ENCODE results near the gene VWA2. TPM values are rescaled to one million over a fixed set of nuclear protein-coding genes. Genes with fewer than 3 reads are reported as not detected.
"Not testable (repeated sequence)": the region's sequence is repeated elsewhere in the genome, so short reads cannot be mapped to it uniquely, and the experiment has no call there.

VWA2 gene
- total RNA-seq, 1 donor from 2014 or later = not detected

DNA sequence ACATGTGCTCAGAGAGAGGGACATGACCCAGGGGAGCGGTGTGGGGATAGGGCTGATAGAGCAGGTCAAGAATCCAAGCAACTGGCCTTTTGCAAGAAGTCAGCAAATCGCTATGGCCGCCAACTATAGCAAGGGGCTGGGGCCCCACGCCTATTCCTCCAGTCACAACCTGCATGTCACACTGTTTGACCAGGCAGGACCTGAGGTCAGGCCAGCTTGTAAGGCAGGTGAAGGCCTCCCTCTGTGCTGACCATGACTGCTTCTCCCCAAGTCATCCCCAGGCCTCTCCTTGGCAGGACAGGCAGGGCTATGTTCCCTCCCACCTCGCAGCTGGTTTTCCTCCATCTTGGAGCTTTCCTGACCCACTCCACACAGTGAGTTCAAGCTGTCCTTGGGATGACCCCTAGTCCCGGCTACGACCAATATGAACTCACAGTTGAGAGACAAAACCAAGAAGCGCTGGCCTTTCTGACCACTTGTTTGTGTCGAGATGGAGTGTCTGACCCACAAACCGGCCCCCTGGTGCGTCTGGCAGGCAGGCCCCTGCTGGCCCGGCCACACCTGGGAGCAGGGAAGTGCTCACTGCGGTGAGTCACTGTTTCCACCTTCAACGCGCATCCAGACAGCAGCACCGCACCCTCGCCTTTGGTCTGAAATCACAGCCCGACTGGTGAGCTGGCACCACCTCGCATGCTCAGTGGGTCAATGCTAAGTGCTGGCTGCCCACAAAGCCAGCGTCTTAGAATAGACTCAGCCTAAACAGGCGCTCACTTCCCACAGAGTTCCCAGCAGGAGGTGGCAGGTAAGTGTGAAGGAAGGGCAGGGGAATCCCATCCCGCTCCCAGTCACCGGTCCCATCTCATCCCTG, 81.4 kb downstream of the VWA2 start:
- no peak for DNase-seq

DNA sequence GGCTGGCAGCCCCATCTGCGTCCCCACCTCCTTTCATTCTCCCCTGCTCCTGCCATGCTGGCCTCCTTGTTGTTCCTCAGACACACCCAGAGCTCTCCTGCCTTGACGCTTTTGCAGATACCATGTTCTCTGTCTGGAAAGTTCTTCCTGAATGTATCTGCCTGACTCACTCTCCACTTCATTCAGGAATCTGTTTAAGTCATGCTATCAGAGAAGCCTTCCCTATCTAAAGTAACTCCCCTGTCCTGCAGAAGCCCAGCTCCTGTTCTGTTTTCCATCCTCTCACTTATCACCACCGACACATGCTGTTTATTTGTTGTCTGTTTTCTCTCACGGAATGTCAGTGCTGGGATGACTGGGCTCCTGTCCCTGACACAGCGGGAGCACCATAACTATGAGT, 83.3 kb downstream of the VWA2 start:
- no peak for DNase-seq

DNA sequence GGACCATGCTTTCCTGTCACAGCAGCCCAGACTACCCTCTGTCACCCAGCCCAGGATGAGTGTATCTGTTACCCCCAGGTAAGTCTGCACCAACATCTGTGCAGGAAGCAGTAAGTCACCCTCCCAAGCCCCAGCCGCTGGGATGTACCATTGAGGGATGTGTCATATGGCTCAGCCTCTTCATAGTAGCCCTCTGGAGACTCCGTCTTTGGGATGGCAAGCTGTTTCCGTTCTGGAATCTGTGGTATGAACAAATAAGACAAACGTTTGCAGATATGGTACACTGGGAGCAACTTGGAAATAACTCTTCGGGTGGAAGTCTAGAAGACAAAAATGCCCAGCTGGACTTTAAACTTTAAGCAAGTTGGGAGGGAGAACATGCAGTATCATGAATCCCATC, 84.0 kb downstream of the VWA2 start:
- DNase-seq = no peak

DNA sequence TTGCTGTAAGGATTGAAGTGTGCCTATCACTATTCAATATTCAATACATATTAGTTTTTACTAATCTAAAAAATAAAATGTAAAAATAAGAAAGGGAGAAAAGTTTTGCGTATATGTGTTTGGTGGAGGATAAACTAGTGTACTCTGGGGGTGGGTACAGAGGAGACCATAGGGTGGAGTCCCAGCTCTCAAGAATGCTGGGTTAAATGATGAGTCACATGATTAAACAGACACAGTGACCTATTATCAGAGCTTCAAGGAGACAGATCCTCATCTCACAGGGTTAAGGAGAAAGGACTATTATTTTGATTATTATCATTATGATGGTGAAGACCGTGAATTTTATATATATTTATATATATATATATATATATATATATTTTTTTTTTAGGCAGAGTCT, 87.7 kb downstream of the VWA2 start:
- no peak for DNase-seq

DNA sequence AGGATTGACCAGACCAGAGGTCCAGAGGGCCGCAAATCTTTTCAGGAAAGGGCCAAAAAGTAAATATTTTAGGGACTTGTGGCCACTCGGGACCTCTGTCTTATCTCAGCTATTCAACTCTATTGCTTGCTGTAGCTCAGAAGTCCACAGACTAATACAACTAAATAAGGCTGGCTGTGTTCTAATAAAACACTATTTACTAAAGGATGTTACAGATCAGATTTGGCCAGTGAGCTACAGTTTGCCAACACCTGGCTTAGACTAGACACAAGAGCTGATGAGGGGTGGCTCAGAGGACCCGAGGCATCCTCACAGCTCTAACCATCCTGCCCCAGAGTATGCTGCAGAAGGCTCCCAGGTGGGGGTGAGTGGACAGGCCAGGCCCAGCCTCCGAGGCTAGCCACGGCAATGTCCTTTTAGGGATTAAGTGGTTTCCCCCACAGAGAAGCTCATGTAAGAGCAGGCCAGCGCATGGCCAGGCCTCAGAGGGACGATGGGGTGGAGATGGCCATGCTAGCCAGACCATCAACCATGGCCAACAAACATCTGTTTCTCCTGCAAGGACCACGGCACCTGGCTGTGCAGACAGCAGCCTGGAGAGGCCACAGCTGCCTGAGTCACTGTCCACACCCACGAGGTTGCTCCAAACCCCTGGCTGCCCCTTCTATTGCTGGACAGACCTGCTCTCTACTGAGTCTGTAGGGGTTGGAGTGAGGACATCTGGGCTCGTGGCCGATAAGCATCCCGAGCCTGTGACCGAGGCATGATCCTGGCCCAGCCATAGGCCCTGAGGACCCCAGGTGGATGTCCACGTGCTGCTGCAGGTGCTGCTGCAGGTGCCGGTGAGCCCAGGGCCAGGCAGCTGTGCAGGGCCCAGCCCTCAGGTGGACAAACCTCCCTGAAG, 88.7 kb downstream of the VWA2 start:
- no peak for DNase-seq

DNA sequence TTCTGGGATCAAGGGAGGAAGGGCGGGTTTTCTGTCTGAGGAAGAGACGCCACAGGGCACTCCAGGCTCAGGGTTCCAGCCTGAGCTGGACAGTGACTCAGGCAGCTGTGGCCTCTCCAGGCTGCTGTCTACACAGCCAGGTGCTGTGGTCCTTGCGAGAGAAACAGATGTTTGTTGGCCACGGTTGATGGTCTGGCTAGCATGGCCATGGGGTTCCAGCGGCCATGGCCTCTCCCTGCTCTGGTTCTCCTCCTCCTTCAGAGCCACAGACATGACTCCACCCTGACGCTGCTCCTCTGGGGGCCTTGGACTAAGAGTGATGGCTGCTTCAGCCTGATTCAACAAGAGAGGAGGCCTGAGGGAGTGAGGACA, 89.4 kb downstream of the VWA2 start:
- no peak for DNase-seq

DNA sequence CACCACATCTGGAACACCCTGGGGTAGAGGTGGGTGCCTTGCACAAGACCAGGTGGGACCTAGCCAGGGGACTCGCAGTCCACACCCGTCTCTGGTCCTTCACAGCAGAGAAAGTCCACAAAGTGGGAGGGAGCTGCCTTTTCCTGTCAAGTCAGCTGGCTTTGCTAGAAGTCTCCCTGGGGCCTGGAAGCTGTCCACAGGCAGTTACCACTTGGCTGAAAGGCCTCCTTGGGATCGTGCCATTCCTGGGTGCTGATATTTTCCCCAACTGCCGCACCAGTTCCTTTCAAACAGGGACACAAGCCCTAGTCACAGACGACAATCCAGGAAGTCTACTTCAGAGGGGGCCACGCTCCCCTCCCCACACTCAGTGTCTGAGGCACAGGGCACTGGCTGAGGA, 89.8 kb downstream of the VWA2 start:
- DNase-seq = no peak

DNA sequence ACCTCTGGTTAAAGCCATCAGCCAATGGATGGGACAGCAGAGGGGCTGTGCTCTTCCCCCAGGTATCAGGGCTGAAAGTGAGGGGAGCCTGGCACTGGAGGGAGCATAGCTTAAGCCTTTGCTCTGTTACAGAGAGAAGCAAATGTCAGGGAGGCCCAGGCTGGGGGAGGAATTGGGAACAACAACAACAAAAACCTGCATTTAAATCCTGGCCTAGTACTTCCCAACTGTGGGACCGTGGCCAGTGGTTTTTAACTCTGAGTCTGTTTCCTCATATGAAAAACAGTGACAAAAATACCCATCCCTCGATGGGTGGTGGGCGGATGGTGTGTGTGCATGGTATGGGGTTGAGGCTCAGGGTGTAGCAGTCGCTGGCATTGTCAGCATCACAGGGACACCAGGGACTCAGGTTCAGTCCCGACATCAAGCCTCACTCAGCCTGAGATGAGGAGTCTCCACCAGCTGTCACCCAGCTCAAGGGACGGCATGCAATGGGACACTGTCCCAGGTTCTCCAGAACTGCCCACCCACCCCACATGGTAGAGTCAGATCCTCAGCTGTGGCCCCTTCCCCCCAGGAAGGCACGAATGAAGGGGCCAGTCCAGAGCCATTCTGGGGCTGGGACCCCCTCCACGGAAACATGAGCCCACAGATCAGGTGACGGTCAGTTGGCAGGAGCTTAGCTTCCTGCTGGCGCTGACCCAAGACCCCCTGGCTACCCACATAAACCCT, 90.7 kb downstream of the VWA2 start:
- DNase-seq = no peak

DNA sequence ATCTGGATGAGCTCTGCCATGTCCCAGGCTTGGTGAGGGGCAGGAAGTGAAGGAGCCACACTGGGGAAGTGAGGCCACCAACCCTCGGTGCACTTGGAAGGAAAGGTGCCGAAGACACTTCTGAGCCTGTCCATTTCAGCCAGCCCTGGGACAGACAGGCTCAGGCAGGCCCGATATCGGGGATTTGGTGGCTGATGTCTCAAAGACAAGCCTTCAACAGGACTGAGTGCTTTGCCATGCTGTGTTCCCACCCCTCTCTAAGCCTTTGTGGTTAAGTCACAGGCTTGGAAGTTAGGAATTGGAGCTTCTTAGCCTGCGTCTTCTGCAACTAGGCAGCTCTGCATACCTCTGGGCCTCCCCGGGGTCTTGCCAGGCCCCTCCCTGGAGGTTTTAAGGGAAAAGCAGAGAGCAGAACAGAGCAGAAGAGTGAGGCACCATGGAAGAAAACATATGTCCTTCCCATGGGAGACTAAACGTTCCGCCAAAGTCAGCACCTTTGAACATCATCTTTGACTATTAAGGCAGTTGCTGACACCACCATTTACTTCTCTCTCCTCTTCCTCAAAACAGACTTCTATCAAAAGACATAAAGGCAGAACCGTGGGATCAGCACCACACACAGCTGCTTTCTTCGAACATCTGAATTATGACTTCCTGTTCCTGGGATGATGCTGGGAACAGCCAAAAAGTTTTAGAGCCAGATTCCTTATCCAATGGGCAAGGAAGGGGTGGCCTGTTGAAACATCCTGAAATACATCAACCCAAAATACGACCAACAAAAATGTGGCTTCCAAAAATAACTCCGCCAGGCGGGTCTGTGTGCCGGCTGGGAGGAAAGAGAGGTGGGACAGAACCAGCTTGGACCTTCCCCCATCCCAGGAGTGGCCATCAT, 93.5 kb downstream of the VWA2 start:
- DNase-seq = no peak

DNA sequence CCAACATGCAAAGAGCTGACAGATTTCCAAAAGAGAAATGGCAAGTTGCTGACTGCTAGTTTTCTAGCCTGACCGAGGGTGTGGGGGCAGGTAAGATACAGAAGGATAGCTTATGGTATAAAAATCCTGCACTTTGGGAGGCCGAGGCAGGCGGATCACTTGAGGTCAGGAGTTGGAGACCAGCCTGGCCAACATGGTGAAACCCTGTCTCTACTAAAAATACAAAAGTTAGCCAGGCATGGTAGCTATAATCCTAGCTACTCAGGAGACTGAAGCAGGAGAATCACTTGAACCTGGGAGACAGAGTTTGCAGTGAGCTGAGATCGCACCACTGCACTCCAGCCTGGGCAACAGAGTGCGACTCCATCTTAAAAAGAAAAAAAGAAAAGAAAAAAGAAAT, 94.4 kb downstream of the VWA2 start:
- not testable (repeated sequence) for DNase-seq

DNA sequence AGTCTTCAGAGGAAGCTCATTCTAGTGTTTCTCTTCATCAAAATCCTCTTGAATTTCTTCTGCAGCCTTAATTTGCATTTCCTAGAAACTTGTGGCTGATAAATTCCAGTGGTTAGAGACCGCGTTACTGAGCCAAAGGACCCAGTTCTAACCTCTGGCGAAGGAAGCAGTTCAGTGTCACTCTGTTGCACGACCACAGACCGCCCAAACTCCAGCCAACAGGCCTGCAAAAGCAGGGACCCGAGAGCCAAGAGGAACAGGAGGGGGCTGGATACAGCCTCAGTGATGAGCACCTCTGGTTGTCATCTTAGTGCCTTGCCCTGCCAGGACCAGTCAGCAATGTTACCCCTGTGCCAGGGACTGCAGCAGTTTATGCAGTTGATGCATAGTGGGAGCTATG, 95.2 kb downstream of the VWA2 start:
- DNase-seq = no peak

DNA sequence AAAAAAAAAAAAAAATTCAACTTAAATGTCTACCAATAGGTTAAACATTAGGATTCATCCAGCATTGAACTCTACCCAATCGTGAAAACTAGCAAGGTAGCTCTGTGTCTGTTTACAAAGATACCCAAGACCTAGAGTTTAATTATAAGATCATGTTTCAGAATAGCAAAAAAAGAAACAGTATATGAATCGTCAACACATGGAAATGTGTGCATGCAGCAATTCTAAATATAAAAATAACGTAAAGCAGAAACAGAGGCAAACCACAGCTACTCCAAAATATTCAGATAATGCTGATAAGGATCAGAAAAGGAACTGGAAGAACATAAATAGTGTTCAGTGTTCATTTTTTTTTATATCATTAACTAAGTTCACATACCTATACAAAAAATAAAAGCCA, 96.6 kb downstream of the VWA2 start:
- DNase-seq = no peak

DNA sequence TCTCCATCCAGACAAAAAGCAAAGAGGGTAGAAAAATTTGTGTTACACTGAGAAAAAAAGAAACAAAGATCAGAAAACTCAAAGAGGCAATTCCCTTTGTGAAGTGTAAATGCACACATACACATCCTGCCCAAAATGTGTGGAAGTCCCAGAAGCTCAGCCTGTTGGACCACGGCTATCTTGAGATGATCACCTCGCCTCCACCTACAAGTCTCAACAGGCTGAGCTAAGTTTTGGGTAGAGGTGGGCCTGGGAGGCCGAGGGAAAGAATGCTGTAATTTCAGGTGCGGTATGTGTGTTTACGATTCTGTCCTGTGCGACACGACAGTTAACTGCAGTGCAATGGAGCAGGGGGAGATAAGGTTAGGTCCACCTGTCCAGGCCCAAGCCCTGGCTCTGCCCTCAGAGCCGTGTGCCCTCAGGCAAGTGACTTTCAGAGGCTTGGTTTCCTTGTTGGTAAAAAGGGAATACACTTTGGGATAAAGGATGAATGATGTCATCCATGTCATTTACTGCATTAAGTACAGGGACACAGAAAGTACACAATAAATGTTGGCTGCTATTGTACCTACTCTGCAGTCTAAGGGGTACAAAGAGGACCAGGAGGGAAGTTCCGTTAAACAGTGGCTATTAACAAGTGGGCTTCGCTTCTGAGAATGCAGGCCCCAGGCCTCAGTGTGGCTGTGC, 97.9 kb downstream of the VWA2 start:
- no peak for DNase-seq

DNA sequence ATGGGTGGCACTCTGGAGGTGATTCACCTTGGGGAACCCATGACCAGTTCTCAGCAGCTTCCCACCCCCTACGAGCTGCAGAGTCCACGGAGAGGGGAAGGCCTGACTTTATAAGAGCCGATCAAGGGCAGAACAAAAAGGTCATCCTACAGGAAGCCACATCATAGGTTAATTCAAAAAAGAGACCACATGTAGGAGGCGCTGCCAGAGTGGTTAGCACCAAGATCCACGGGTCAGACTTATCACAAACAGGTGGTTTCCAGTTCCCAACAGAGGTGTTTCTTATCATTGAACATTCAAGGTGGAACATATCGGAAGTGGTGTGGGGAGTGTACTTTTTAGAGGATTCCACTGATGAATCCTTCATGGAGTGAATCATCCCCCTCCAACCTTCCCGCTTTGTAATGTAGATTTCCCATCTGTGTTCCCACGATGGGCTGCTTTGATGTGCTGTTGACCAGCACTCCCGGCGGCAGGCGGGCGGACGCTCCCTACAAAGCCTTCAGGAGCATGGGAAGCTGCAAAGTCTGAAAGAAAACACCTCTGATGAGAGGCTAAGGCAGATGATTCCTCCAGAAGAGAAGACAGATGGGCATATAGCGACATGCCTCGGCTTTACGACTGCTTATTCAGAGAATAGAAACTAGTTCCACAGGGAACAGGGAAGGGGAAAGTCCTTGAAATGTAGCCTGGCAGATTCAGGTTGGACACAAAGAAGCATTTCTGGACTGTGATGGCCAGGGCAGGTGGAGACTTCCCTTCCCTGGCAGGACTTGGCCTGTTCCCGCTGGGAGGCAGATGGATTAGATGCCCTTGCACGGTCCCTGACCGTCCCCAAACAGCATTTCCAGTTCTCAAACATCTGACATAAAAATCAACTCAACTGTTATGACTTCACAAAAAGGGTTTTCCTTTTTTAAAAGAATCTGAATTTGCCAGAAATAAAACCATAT, 98.7 kb downstream of the VWA2 start:
- no peak for DNase-seq

DNA sequence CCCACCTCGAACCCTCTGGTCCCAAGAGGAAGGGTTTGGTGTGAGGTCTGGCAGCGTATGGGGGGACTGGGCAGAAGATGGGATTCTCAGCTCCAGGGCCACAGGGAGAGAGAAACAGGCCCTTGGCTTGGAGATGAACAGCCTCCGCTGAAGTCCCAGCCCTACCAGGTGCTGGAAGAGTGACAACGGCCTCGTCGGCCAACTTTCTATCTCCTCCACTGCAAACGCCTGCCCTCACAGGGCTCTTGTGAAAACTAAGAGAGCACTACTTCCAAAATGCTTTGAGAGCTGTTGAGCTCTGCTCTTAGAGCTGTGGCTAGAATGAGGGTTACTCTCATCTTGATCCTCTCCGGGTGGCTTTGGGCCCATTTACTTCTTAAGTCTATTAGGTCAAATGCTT, 101.8 kb downstream of the VWA2 start:
- DNase-seq = no peak

Other genes with a start within 250 kb of the VWA2 start
- gene ADRB1, start 195.4 kb upstream of the VWA2 start, total RNA-seq = 19.0 and 22.0 TPM in 2 replicates
- gene CCDC186, start 65.1 kb upstream of the VWA2 start, total RNA-seq = 21.6 and 24.3 TPM in 2 replicates
- gene TDRD1, start 59.9 kb upstream of the VWA2 start, total RNA-seq = under 0.01 TPM in 2 replicates
- gene AFAP1L2, start 165.2 kb downstream of the VWA2 start, total RNA-seq = 7.6 and 27.7 TPM in 2 replicates